Heart left ventricle (tissue), 13 donors: Measurements from ENCODE around the gene ASXL1.

Experiments used
- CTCF ChIP-seq, 12 donors: fragments of 200-600 bp; sonication (generic) in 4 of 12; IDR thresholded peaks; one replicate each; pipeline versions ENCODE4 v1.5.0 to v1.8.0; 2018 to 2022; ENCODE audit warnings: antibody characterized with exemption in 12 of 12, mild to moderate bottlenecking in 5 of 12
- POLR2A ChIP-seq, 2 donors: fragments of 450-650 bp; IDR thresholded peaks; one replicate each; pipeline ENCODE4 v1.6.1; 2017; ENCODE audit warnings: antibody characterized with exemption in 2 of 2, mild to moderate bottlenecking in 2 of 2, moderate library complexity in 2 of 2
- donor health status: ischemic (EF 13 %, LVEDD 7.1; RV severe dilation, severe dysfunction).
- donor health status: DM: no; HTN: yes; CAD: no.
- donor health status: DM: no; HTN: no; CAD: no.
- donor health status: ischemic (EF 25% LVEDD 6.9; RV normal size, moderate dysfunction).
- donor health status: ischemic (EF 25% LVEDD 5.7; RV mildly dilated, moderate dysfunction).
- donor health status: ischemic (EF 35%, LVEDD 5.7; RV mildly dilated, moderate dysfunction).
- donor health status: nonischemic (EF 11% LVEDD 7.7; RV severe dilation, severe dysfunction).
- donor health status: DM: yes; HTN: yes; CAD: no.
- donor health status: PGD.
- donor health status: ischemic (EF 29% LVEDD 5.4; RV normal size, mild dysfunction).
- donor health status: nonischemic (EF 23%, LVEDD 6.1; RV moderate dilation, normal function).

- TF ChIP-seq POLR2A (IDR thresholded peaks at IDR 0.05) = no peak
- no peak for TF ChIP-seq CTCF (IDR thresholded peaks at IDR 0.05)
Measured at GRCh38 chr20:32368925-32369324, 10.8 kb downstream of the ASXL1 start.
